GM23338 (cell line): ENCODE results near the gene ALPG. TPM values are rescaled to one million over a fixed set of nuclear protein-coding genes. Genes with fewer than 3 reads are reported as not detected.

ENCODE experiments used
- ATAC-seq: fragments of 200-7000 bp; cut with Tn5 transposase; 3 replicates; pipeline ENCODE4 v1.9.1; 2020
- DNase-seq: peaks from one replicate; pipeline ENCODE4 v3.0.0-alpha.2; 2015; ENCODE audit warnings: low spot score
- H2AFZ ChIP-seq: fragments of 200-600 bp; sonication (generic); 2 replicates; pipeline ENCODE4 v1.8.0; 2016; ENCODE audit warnings: antibody characterized with exemption, mild to moderate bottlenecking, moderate library complexity
- H3F3A ChIP-seq: fragments of 200-600 bp; sonication (generic); replicated peaks from 2 replicates; pipeline ENCODE4 v1.8.0; 2017; ENCODE audit warnings: antibody characterized with exemption, mixed run types, low read depth
- H3K27ac ChIP-seq: fragments of 200-600 bp; sonication (generic); 2 replicates; pipeline ENCODE4 v1.6.1; 2016; ENCODE audit warnings: low read depth
- H3K27me3 ChIP-seq: fragments of 200-600 bp; sonication (generic); 2 replicates; pipeline ENCODE4 v1.8.0; 2016; ENCODE audit warnings: mild to moderate bottlenecking, mixed run types, moderate library complexity; ENCODE audit not compliant: insufficient read depth
- H3K36me3 ChIP-seq: fragments of 200-600 bp; sonication (generic); 2 replicates; pipeline ENCODE4 v1.8.0; 2016; ENCODE audit warnings: mild to moderate bottlenecking; ENCODE audit not compliant: insufficient read depth
- H3K4me1 ChIP-seq: fragments of 200-600 bp; sonication (generic); 2 replicates; pipeline ENCODE4 v1.8.0; 2016; ENCODE audit warnings: mild to moderate bottlenecking, moderate library complexity; ENCODE audit not compliant: insufficient read depth
- H3K4me2 ChIP-seq: fragments of 200-600 bp; sonication (generic); 2 replicates; pipeline ENCODE4 v1.7.1; 2017; ENCODE audit warnings: mixed run types
- H3K4me3 ChIP-seq: fragments of 200-600 bp; sonication (generic); 2 replicates; pipeline ENCODE4 v1.6.1; 2016; ENCODE audit warnings: mixed run types
- H3K79me2 ChIP-seq: fragments of 200-600 bp; sonication (generic); replicated peaks from 2 replicates; pipeline ENCODE4 v1.8.0; 2017; ENCODE audit warnings: mild to moderate bottlenecking; ENCODE audit not compliant: insufficient read depth
- H3K9me2 ChIP-seq: fragments of 200-600 bp; sonication (generic); 2 replicates; pipeline ENCODE4 v1.8.0; 2017; ENCODE audit not compliant: insufficient read depth
- H4K20me1 ChIP-seq: fragments of 200-600 bp; sonication (generic); replicated peaks from 2 replicates; pipeline ENCODE4 v1.8.0; 2017; ENCODE audit warnings: mild to moderate bottlenecking; ENCODE audit not compliant: insufficient read depth
- H3K27ac Mint-ChIP-seq: 2 replicates; pipeline ENCODE4 v1.8.0; 2020; ENCODE audit warnings: inconsistent platforms, mild to moderate bottlenecking, moderate library complexity, mixed read lengths
- H3K27me3 Mint-ChIP-seq: 3 replicates; pipeline ENCODE4 v1.8.0; 2022; ENCODE audit warnings: low read depth, mild to moderate bottlenecking, moderate library complexity, mixed read lengths, inconsistent platforms; ENCODE audit not compliant: insufficient read depth, poor library complexity
- H3K36me3 Mint-ChIP-seq: 3 replicates; pipeline ENCODE4 v1.8.0; 2021; ENCODE audit warnings: low read depth, mild to moderate bottlenecking, inconsistent platforms, moderate library complexity, mixed read lengths
- H3K4me1 Mint-ChIP-seq: 3 replicates; pipeline ENCODE4 v1.8.0; 2020; ENCODE audit warnings: mild to moderate bottlenecking, inconsistent platforms, mixed read lengths
- H3K4me3 Mint-ChIP-seq: 3 replicates; pipeline ENCODE4 v1.8.0; 2021; ENCODE audit warnings: moderate library complexity, mild to moderate bottlenecking, inconsistent platforms, mixed read lengths
- H3K9me3 Mint-ChIP-seq: 3 replicates; pipeline ENCODE4 v1.8.0; 2020; ENCODE audit warnings: moderate library complexity, mild to moderate bottlenecking, inconsistent platforms, mixed read lengths
- CREB1 ChIP-seq: fragments of 250-450 bp; sonication (Bioruptor Pico); IDR thresholded peaks from 2 replicates; pipeline ENCODE4 v1.5.0; 2020; ENCODE audit warnings: low read depth, mild to moderate bottlenecking, moderate library complexity
- EZH2 ChIP-seq: fragments of 200-600 bp; sonication (generic); IDR thresholded peaks from one replicate; pipeline ENCODE4 v1.8.0; 2017; ENCODE audit warnings: antibody characterized with exemption, mild to moderate bottlenecking, low read depth; ENCODE audit not compliant: unreplicated experiment
- EZH2phosphoT487 ChIP-seq: fragments of 200-600 bp; sonication (generic); IDR thresholded peaks from one replicate; pipeline ENCODE4 v1.8.1; 2018; ENCODE audit warnings: antibody characterized with exemption; ENCODE audit not compliant: unreplicated experiment
- JUNB ChIP-seq: IDR thresholded peaks from one replicate; pipeline ENCODE4 v1.6.1; 2016; ENCODE audit warnings: antibody characterized with exemption; ENCODE audit not compliant: unreplicated experiment
- NANOG ChIP-seq: IDR thresholded peaks from 2 replicates; pipeline ENCODE4 v1.6.1; 2016; ENCODE audit warnings: antibody characterized with exemption, borderline replicate concordance
- POLR2AphosphoS5 ChIP-seq: IDR thresholded peaks from 2 replicates; pipeline ENCODE4 v1.6.1; 2016; ENCODE audit warnings: antibody characterized with exemption, low read depth
- STAT1 ChIP-seq: IDR thresholded peaks from one replicate; pipeline ENCODE4 v1.6.1; 2016; ENCODE audit warnings: antibody characterized with exemption; ENCODE audit not compliant: unreplicated experiment
- ZNF114 ChIP-seq: fragments of 250-450 bp; sonication (Bioruptor Pico); IDR thresholded peaks from 2 replicates; pipeline ENCODE4 v1.5.0; 2020; ENCODE audit warnings: mild to moderate bottlenecking, moderate library complexity
- ZNF331 ChIP-seq: fragments of 250-450 bp; sonication (Bioruptor Pico); IDR thresholded peaks from 2 replicates; pipeline ENCODE4 v1.5.0; 2020; ENCODE audit warnings: low read depth, mild to moderate bottlenecking, moderate library complexity
- polyA plus RNA-seq: library from polyadenylated mRNA; unstranded; fragments of >200 nt; fragmentation: Nextera tagmentation; extraction: Ambion mirVana; gene quantifications from 2 replicates; pipeline ENCODE4 v1.2.1, GENCODE V29; 2016
- total RNA-seq: library from RNA; depleted of rRNA; stranded (reverse); fragments of >200 nt; shearing (Covaris generic); gene quantifications from 2 replicates; pipeline ENCODE4 v1.2.3, GENCODE V29; 2014
- TF ChIP-seq, protein P1 (sequence below): fragments of 250-450 bp; sonication (Bioruptor Pico); IDR thresholded peaks from 2 replicates; pipeline ENCODE4 v1.5.0; 2020; ENCODE audit warnings: mild to moderate bottlenecking, moderate library complexity
- TF ChIP-seq, protein P2 (sequence below): IDR thresholded peaks from one replicate; pipeline ENCODE4 v1.6.1; 2018; ENCODE audit warnings: antibody characterized with exemption; ENCODE audit not compliant: unreplicated experiment
- TF ChIP-seq, protein P3 (sequence below): IDR thresholded peaks from 2 replicates; pipeline ENCODE4 v1.6.1; 2016; ENCODE audit warnings: antibody characterized with exemption
- TF ChIP-seq, protein P4 (sequence below), 2 experiments: fragments of 200-600 bp in 1 of 2; sonication (generic) in 1 of 2; conservative IDR thresholded peaks; 2 replicates each; pipeline versions ENCODE4 v1.5.1 to v1.6.1; 2016 to 2017; ENCODE audit warnings: antibody characterized with exemption in 2 of 2, low read depth in 2 of 2, mild to moderate bottlenecking in 2 of 2, moderate library complexity in 1 of 2

ALPG gene
- total and polyA plus RNA-seq, 2 experiments from 2014 or later: 0.89 to 2.5 TPM

DNA sequence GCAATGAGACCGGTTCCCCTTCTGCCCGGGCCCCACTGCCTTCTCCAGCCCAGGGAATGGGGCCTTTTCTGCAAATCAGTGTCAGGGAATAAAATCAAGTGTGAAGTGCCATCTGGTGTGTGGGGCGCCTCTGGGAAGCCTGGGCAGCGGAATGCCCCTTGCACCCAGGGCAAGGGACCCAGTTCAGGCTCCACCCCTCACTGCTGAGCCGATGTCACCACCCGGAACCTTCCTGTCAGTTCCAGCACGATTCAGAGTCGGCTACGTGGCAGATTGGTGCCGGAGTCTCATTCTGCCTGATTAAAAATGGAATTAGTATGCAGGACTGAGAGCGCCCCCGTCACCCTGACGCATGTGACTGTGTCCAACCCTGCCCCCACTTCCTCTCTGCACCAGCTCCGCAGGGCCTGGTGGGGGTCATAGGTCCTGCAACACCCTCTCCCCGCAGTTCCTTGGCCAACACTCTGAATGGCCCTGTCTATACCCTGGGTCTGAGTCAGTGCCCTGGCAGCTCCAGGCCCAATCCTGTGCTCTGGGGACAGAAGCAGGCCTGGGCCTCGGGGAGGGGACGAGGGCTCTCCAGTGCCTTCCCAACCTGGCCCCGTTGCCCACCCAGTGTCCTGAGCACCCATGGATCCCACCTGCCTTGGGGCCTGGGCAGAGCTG is 41.1 kb downstream of the ALPG start:
- Histone ChIP-seq H3K27ac (no peak overlapping the region), H4K20me1 (no peaks in the 10 kb centered on the region), H3K36me3 (no peaks in the 10 kb centered on the region), H3F3A (no peaks in the 10 kb centered on the region), H3K79me2 (no peaks in the 10 kb centered on the region), H3K27me3 (no peaks in the 10 kb centered on the region), H2AFZ (no peak overlapping the region), H3K4me3 (no peak overlapping the region), H3K4me1 (no peaks in the 10 kb centered on the region), H3K4me2 (no peak overlapping the region), H3K9me2 (no peaks in the 10 kb centered on the region)
- no peak for ATAC-seq
- DNase-seq: no peak
- TF ChIP-seq NANOG (no peak), JUNB (no peak), POLR2AphosphoS5 (no peak), ZNF114 (no peak), EZH2phosphoT487 (no peak), ZNF331 (no peak), STAT1 (no peak), EZH2 (no peak), CREB1 (no peak)
- TF ChIP-seq, protein P1, sequence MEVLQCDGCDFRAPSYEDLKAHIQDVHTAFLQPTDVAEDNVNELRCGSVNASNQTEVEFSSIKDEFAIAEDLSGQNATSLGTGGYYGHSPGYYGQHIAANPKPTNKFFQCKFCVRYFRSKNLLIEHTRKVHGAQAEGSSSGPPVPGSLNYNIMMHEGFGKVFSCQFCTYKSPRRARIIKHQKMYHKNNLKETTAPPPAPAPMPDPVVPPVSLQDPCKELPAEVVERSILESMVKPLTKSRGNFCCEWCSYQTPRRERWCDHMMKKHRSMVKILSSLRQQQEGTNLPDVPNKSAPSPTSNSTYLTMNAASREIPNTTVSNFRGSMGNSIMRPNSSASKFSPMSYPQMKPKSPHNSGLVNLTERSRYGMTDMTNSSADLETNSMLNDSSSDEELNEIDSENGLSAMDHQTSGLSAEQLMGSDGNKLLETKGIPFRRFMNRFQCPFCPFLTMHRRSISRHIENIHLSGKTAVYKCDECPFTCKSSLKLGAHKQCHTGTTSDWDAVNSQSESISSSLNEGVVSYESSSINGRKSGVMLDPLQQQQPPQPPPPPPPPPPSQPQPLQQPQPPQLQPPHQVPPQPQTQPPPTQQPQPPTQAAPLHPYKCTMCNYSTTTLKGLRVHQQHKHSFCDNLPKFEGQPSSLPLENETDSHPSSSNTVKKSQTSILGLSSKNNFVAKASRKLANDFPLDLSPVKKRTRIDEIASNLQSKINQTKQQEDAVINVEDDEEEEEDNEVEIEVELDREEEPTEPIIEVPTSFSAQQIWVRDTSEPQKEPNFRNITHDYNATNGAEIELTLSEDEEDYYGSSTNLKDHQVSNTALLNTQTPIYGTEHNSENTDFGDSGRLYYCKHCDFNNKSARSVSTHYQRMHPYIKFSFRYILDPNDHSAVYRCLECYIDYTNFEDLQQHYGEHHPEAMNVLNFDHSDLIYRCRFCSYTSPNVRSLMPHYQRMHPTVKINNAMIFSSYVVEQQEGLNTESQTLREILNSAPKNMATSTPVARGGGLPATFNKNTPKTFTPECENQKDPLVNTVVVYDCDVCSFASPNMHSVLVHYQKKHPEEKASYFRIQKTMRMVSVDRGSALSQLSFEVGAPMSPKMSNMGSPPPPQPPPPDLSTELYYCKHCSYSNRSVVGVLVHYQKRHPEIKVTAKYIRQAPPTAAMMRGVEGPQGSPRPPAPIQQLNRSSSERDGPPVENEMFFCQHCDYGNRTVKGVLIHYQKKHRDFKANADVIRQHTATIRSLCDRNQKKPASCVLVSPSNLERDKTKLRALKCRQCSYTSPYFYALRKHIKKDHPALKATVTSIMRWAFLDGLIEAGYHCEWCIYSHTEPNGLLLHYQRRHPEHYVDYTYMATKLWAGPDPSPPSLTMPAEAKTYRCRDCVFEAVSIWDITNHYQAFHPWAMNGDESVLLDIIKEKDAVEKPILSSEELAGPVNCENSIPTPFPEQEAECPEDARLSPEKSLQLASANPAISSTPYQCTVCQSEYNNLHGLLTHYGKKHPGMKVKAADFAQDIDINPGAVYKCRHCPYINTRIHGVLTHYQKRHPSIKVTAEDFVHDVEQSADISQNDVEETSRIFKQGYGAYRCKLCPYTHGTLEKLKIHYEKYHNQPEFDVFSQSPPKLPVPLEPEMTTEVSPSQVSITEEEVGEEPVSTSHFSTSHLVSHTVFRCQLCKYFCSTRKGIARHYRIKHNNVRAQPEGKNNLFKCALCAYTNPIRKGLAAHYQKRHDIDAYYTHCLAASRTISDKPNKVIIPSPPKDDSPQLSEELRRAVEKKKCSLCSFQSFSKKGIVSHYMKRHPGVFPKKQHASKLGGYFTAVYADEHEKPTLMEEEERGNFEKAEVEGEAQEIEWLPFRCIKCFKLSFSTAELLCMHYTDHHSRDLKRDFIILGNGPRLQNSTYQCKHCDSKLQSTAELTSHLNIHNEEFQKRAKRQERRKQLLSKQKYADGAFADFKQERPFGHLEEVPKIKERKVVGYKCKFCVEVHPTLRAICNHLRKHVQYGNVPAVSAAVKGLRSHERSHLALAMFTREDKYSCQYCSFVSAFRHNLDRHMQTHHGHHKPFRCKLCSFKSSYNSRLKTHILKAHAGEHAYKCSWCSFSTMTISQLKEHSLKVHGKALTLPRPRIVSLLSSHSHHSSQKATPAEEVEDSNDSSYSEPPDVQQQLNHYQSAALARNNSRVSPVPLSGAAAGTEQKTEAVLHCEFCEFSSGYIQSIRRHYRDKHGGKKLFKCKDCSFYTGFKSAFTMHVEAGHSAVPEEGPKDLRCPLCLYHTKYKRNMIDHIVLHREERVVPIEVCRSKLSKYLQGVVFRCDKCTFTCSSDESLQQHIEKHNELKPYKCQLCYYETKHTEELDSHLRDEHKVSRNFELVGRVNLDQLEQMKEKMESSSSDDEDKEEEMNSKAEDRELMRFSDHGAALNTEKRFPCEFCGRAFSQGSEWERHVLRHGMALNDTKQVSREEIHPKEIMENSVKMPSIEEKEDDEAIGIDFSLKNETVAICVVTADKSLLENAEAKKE: no peak
- TF ChIP-seq, protein P2, sequence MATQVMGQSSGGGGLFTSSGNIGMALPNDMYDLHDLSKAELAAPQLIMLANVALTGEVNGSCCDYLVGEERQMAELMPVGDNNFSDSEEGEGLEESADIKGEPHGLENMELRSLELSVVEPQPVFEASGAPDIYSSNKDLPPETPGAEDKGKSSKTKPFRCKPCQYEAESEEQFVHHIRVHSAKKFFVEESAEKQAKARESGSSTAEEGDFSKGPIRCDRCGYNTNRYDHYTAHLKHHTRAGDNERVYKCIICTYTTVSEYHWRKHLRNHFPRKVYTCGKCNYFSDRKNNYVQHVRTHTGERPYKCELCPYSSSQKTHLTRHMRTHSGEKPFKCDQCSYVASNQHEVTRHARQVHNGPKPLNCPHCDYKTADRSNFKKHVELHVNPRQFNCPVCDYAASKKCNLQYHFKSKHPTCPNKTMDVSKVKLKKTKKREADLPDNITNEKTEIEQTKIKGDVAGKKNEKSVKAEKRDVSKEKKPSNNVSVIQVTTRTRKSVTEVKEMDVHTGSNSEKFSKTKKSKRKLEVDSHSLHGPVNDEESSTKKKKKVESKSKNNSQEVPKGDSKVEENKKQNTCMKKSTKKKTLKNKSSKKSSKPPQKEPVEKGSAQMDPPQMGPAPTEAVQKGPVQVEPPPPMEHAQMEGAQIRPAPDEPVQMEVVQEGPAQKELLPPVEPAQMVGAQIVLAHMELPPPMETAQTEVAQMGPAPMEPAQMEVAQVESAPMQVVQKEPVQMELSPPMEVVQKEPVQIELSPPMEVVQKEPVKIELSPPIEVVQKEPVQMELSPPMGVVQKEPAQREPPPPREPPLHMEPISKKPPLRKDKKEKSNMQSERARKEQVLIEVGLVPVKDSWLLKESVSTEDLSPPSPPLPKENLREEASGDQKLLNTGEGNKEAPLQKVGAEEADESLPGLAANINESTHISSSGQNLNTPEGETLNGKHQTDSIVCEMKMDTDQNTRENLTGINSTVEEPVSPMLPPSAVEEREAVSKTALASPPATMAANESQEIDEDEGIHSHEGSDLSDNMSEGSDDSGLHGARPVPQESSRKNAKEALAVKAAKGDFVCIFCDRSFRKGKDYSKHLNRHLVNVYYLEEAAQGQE: no peak
- TF ChIP-seq, protein P3, sequence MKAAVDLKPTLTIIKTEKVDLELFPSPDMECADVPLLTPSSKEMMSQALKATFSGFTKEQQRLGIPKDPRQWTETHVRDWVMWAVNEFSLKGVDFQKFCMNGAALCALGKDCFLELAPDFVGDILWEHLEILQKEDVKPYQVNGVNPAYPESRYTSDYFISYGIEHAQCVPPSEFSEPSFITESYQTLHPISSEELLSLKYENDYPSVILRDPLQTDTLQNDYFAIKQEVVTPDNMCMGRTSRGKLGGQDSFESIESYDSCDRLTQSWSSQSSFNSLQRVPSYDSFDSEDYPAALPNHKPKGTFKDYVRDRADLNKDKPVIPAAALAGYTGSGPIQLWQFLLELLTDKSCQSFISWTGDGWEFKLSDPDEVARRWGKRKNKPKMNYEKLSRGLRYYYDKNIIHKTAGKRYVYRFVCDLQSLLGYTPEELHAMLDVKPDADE: no peak
- TF ChIP-seq, protein P4, sequence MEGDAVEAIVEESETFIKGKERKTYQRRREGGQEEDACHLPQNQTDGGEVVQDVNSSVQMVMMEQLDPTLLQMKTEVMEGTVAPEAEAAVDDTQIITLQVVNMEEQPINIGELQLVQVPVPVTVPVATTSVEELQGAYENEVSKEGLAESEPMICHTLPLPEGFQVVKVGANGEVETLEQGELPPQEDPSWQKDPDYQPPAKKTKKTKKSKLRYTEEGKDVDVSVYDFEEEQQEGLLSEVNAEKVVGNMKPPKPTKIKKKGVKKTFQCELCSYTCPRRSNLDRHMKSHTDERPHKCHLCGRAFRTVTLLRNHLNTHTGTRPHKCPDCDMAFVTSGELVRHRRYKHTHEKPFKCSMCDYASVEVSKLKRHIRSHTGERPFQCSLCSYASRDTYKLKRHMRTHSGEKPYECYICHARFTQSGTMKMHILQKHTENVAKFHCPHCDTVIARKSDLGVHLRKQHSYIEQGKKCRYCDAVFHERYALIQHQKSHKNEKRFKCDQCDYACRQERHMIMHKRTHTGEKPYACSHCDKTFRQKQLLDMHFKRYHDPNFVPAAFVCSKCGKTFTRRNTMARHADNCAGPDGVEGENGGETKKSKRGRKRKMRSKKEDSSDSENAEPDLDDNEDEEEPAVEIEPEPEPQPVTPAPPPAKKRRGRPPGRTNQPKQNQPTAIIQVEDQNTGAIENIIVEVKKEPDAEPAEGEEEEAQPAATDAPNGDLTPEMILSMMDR (conservative IDR thresholded peaks at IDR 0.05; ENCODE audit: low read depth in 2 of 2): no peak
- Mint-ChIP-seq H3K9me3 (no peaks in the 10 kb centered on the region), H3K4me3 (no peak overlapping the region), H3K36me3 (no peaks in the 10 kb centered on the region), H3K27ac (no peak overlapping the region), H3K4me1 (no peaks in the 10 kb centered on the region; the same call in 2 of the 3 replicates), H3K27me3 (peaks cover 18% of the 10 kb centered on the region)
